IPS-20b (cell line): ENCODE data around the gene GPR156.
"Not testable (repeated sequence)": the region's sequence is repeated elsewhere in the genome, so short reads cannot be mapped to it uniquely, and the experiment has no call there.

ENCODE experiments used
- H3K27ac ChIP-seq: one replicate; pipeline ENCODE4 v1.5.1; 2013; ENCODE audit warnings: low read length
- H3K27me3 ChIP-seq: 2 replicates; pipeline ENCODE4 v1.6.1; 2013; ENCODE audit warnings: mild to moderate bottlenecking, low read length, inconsistent platforms; ENCODE audit not compliant: insufficient read depth
- H3K36me3 ChIP-seq: 2 replicates; pipeline ENCODE4 v1.6.1; 2013; ENCODE audit warnings: low read depth, mild to moderate bottlenecking, inconsistent platforms, low read length, moderate library complexity; ENCODE audit not compliant: insufficient read depth
- H3K4me1 ChIP-seq: 2 replicates; pipeline ENCODE4 v1.6.1; 2013; ENCODE audit warnings: mild to moderate bottlenecking, control low read depth, inconsistent platforms, low read length, moderate library complexity; ENCODE audit not compliant: insufficient read depth
- H3K4me3 ChIP-seq: 2 replicates; pipeline ENCODE4 v1.5.1; 2013; ENCODE audit warnings: mild to moderate bottlenecking, low read length, inconsistent platforms
- H3K9ac ChIP-seq: 2 replicates; pipeline ENCODE4 v1.6.1; 2013; ENCODE audit warnings: low read depth, mild to moderate bottlenecking, inconsistent platforms, low read length, moderate library complexity
- H3K9me3 ChIP-seq: 2 replicates; pipeline ENCODE4 v1.6.1; 2013; ENCODE audit warnings: mild to moderate bottlenecking, low read depth, low read length, inconsistent platforms; ENCODE audit not compliant: insufficient read depth

The GPR156 gene

GRCh38 chr3:120299403-120299802 lies 14.4 kb upstream of the GPR156 start:
- no peaks in the 10 kb centered on the region for H3K4me1 ChIP-seq
- no peaks in the 10 kb centered on the region for H3K9me3 ChIP-seq
- no peaks in the 10 kb centered on the region for H3K27me3 ChIP-seq
- no peaks in the 10 kb centered on the region for H3K36me3 ChIP-seq
- no peak overlapping the region for H3K9ac ChIP-seq
- no peak overlapping the region for H3K27ac ChIP-seq
- no peak overlapping the region for H3K4me3 ChIP-seq

GRCh38 chr3:120298996-120299395 lies 14.0 kb upstream of the GPR156 start:
- H3K36me3 ChIP-seq: no peaks in the 10 kb centered on the region
- H3K27ac ChIP-seq: no peak overlapping the region
- no peaks in the 10 kb centered on the region for H3K9me3 ChIP-seq
- no peaks in the 10 kb centered on the region for H3K4me1 ChIP-seq
- H3K9ac ChIP-seq: no peak overlapping the region
- H3K4me3 ChIP-seq: no peak overlapping the region
- no peaks in the 10 kb centered on the region for H3K27me3 ChIP-seq

GRCh38 chr3:120291552-120291951 lies 6.5 kb upstream of the GPR156 start:
- not testable (repeated sequence) for H3K9ac ChIP-seq, H3K27me3 ChIP-seq, H3K9me3 ChIP-seq, H3K4me1 ChIP-seq, H3K4me3 ChIP-seq, H3K27ac ChIP-seq, H3K36me3 ChIP-seq

GRCh38 chr3:120289636-120290035 lies 4.6 kb upstream of the GPR156 start:
- no peak overlapping the region for H3K9ac ChIP-seq
- no peak overlapping the region for H3K4me3 ChIP-seq
- 0 out of 2 replicates have a peak, but pooled peaks cover 4% of the 10 kb centered on the region for H3K9me3 ChIP-seq
- H3K27ac ChIP-seq: no peak overlapping the region
- H3K4me1 ChIP-seq: no peaks in the 10 kb centered on the region
- H3K27me3 ChIP-seq: peaks cover 28% of the 10 kb centered on the region
- H3K36me3 ChIP-seq: no peaks in the 10 kb centered on the region

- no peaks in the 10 kb centered on the region for H3K9me3 ChIP-seq
- H3K27ac ChIP-seq: no peak overlapping the region
- no peaks in the 10 kb centered on the region for H3K36me3 ChIP-seq
- no peak overlapping the region for H3K9ac ChIP-seq
- no peak overlapping the region for H3K4me3 ChIP-seq
- peaks cover 46% of the 10 kb centered on the region for H3K27me3 ChIP-seq
- H3K4me1 ChIP-seq: peaks cover 9% of the 10 kb centered on the region; the same call in 1 of the 2 replicates
Observed at GRCh38 chr3:120286465-120286864, 1.4 kb upstream of the GPR156 start.

- no peak overlapping the region for H3K27ac ChIP-seq
- peaks cover 9% of the 10 kb centered on the region; the same call in 1 of the 2 replicates for H3K4me1 ChIP-seq
- H3K36me3 ChIP-seq: no peaks in the 10 kb centered on the region
- peak overlapping the region; percentile 63; the same call in 1 of the 2 replicates for H3K4me3 ChIP-seq
- H3K9ac ChIP-seq: peak overlapping the region; percentile 53
- H3K9me3 ChIP-seq: no peaks in the 10 kb centered on the region
- peaks cover 46% of the 10 kb centered on the region for H3K27me3 ChIP-seq
Observed at GRCh38 chr3:120285508-120285841, 453 bp upstream of the GPR156 start.

- Histone ChIP-seq H3K9ac (no peak overlapping the region), H3K4me3 (no peak overlapping the region), H3K4me1 (peaks cover 9% of the 10 kb centered on the region; the same call in 1 of the 2 replicates), H3K27ac (no peak overlapping the region), H3K27me3 (peaks cover 35% of the 10 kb centered on the region), H3K36me3 (no peaks in the 10 kb centered on the region), H3K9me3 (no peaks in the 10 kb centered on the region)
Observed at GRCh38 chr3:120281261-120281660, 3.8 kb downstream of the GPR156 start.

- Histone ChIP-seq H3K27me3 (peaks cover 28% of the 10 kb centered on the region), H3K9ac (no peak overlapping the region), H3K27ac (no peak overlapping the region), H3K4me1 (peaks cover 11% of the 10 kb centered on the region; the same call in 1 of the 2 replicates), H3K36me3 (no peaks in the 10 kb centered on the region), H3K9me3 (no peaks in the 10 kb centered on the region), H3K4me3 (no peak overlapping the region)
Observed at GRCh38 chr3:120280566-120280965, 4.5 kb downstream of the GPR156 start.

GRCh38 chr3:120280026-120280425 lies 5.0 kb downstream of the GPR156 start:
- Histone ChIP-seq H3K4me3 (no peak overlapping the region), H3K27ac (no peak overlapping the region), H3K9me3 (no peaks in the 10 kb centered on the region), H3K4me1 (peaks cover 12% of the 10 kb centered on the region; the same call in 1 of the 2 replicates), H3K36me3 (no peaks in the 10 kb centered on the region), H3K27me3 (peaks cover 22% of the 10 kb centered on the region), H3K9ac (no peak overlapping the region)

GRCh38 chr3:120276767-120277166 lies 8.3 kb downstream of the GPR156 start:
- Histone ChIP-seq H3K27ac (no peak overlapping the region), H3K9ac (no peak overlapping the region), H3K36me3 (no peaks in the 10 kb centered on the region), H3K9me3 (no peaks in the 10 kb centered on the region), H3K4me3 (no peak overlapping the region), H3K27me3 (no peaks in the 10 kb centered on the region), H3K4me1 (0 out of 2 replicates have a peak, but pooled peaks cover 3% of the 10 kb centered on the region)

- no peaks in the 10 kb centered on the region for H3K9me3 ChIP-seq
- H3K36me3 ChIP-seq: no peaks in the 10 kb centered on the region
- 0 out of 2 replicates have a peak, but pooled peaks cover 3% of the 10 kb centered on the region for H3K4me1 ChIP-seq
- no peak overlapping the region for H3K27ac ChIP-seq
- no peak overlapping the region for H3K4me3 ChIP-seq
- no peak overlapping the region for H3K9ac ChIP-seq
- no peaks in the 10 kb centered on the region for H3K27me3 ChIP-seq
Observed at GRCh38 chr3:120275618-120276017, 9.4 kb downstream of the GPR156 start.

GRCh38 chr3:120274739-120275167 lies 10.3 kb downstream of the GPR156 start:
- Histone ChIP-seq H3K4me1 (0 out of 2 replicates have a peak, but pooled peaks cover 3% of the 10 kb centered on the region), H3K9me3 (no peaks in the 10 kb centered on the region), H3K27me3 (no peaks in the 10 kb centered on the region), H3K4me3 (no peak overlapping the region), H3K36me3 (no peaks in the 10 kb centered on the region), H3K27ac (no peak overlapping the region), H3K9ac (no peak overlapping the region)
